A549 (cell line): ENCODE data around the gene APAF1.

Source experiments
- EP300 ChIP-seq, 2 experiments: fragments of >200 bp; sonication (Bioruptor Twin); formaldehyde crosslinking; IDR thresholded peaks; 2 replicates in 1 of 2; 3 replicates in 1 of 2; pipeline ENCODE4 v1.6.1; 2016 to 2017
- HEYL ChIP-seq: fragments of 250-450 bp; sonication (Bioruptor Pico); IDR thresholded peaks from 2 replicates; pipeline ENCODE4 v1.8.0; 2021; ENCODE audit warnings: mild to moderate bottlenecking, moderate library complexity
- POLR2A ChIP-seq: IDR thresholded peaks from 2 replicates; pipeline ENCODE4 v1.6.1; 2012; ENCODE audit warnings: mild to moderate bottlenecking, low read length
- RCOR1 ChIP-seq: fragments of 150-350 bp; IDR thresholded peaks from 2 replicates; pipeline ENCODE4 v1.6.1; 2014; ENCODE audit warnings: antibody characterized with exemption, low read length, low read depth
- TF ChIP-seq, protein P1 (sequence below): fragments of >200 bp; sonication (Bioruptor Twin); formaldehyde crosslinking; IDR thresholded peaks from 3 replicates; pipeline ENCODE4 v1.5.1; 2016
- TF ChIP-seq, protein P2 (sequence below): fragments of 450-650 bp; IDR thresholded peaks from 2 replicates; pipeline ENCODE4 v1.6.1; 2014; ENCODE audit warnings: antibody characterized with exemption

DNA sequence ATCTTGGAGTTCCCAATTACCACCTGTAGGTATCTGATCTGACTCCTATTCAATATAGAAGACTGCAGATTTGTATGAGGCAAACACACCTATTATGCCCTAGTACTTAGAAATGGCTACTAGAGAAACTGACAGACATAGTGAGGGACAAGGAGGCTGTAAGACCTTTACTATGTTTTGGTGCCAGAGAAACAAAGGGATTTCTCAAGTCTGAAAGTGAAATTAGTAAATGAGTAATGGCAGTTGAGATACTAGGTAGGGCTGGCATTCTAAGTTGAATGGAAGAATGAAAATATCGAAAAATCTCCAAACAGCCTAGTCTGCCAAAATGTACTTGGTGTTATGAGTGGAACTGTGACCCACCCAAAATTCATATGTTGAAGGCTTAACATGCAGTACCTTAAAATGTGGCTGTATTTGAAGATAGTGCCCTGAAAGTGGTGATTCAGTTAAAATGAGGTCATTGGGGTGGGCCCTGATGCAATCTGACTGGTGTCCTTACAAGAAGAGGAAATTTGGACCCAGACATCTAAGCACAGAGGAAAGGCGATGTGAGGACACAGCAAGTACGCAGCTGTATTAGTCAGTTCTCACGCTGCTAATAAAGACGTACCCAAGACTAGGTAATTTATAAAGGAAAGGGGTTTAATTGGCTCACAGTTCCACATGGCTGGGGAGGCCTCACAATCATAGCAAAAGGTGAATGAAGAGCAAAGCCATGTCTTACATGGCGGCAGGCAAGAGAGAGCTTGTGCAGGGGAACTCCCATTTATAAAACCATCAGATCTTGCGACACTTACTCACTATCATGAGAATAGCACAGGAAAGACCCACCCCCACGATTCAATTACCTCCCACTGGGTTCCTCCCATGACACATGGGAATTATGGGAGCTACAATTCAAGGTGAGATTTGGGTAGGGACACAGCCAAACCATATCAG is 127.0 kb downstream of the APAF1 start:
- TF ChIP-seq HEYL (no peak), RCOR1 (no peak), EP300 (IDR thresholded peaks at IDR 0.05) (no peak), POLR2A (no peak)
- TF ChIP-seq, protein P1, sequence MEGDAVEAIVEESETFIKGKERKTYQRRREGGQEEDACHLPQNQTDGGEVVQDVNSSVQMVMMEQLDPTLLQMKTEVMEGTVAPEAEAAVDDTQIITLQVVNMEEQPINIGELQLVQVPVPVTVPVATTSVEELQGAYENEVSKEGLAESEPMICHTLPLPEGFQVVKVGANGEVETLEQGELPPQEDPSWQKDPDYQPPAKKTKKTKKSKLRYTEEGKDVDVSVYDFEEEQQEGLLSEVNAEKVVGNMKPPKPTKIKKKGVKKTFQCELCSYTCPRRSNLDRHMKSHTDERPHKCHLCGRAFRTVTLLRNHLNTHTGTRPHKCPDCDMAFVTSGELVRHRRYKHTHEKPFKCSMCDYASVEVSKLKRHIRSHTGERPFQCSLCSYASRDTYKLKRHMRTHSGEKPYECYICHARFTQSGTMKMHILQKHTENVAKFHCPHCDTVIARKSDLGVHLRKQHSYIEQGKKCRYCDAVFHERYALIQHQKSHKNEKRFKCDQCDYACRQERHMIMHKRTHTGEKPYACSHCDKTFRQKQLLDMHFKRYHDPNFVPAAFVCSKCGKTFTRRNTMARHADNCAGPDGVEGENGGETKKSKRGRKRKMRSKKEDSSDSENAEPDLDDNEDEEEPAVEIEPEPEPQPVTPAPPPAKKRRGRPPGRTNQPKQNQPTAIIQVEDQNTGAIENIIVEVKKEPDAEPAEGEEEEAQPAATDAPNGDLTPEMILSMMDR, result no peak
- TF ChIP-seq, protein P2, sequence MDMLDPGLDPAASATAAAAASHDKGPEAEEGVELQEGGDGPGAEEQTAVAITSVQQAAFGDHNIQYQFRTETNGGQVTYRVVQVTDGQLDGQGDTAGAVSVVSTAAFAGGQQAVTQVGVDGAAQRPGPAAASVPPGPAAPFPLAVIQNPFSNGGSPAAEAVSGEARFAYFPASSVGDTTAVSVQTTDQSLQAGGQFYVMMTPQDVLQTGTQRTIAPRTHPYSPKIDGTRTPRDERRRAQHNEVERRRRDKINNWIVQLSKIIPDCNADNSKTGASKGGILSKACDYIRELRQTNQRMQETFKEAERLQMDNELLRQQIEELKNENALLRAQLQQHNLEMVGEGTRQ, result no peak
